NCI-H446 (cell line): ENCODE measurements around the gene CARMIL3.
"Not testable (repeated sequence)": the region's sequence is repeated elsewhere in the genome, so short reads cannot be mapped to it uniquely, and the experiment has no call there.

Source experiments
- DNase-seq, 2 experiments: peaks; one replicate each; lab custom pipeline; 2025; lab: John Stamatoyannopoulos, UW

Gene CARMIL3

DNA sequence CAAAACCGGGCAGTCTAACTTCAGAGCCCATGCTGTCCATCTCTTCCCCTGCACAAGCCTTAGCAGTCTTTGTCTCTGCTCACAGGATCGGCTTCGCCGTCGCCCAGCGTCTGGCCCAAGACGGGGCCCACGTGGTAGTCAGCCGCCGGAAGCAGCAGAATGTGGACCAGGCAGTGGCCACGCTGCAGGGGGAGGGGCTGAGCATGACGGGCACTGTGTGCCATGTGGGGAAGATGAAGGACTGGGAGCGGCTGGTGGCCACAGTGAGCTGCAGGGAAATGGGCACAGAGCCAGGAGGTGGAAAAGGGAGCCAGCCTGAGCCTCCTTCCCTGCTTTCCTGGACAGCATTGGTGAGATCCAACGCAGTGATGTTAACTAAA, 14.2 kb upstream of the CARMIL3 start:
- peak; percentile 52 to 73 for DNase-seq

GRCh38 chr14:24038686-24039085, 13.1 kb upstream of the CARMIL3 start:
- no peak for DNase-seq

- DNase-seq, result no peak
Observed at GRCh38 chr14:24040692-24041091, 11.1 kb upstream of the CARMIL3 start.

DNA sequence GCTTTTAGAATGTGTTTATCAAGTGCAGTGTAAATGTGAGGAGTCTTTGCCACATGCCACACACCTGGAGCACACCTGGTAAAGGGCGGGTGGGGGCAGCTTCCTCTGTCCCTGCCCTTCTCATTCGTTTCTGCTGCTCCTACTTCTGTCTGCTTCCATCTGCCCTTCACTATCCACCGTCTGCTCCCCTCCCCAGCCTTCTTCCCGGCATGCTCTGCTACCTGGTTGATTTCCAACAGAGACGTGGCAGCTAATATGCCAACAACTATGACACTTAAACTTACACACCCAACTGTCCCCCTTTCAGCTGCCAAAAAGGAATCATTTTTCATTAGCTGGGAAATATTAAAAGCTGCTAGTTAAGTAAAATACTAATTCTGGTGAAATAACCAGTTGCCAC, 9.1 kb upstream of the CARMIL3 start:
- peak; percentile 77 to 78 for DNase-seq

- not testable (repeated sequence) for DNase-seq
Observed at GRCh38 chr14:24049002-24049401, 2.8 kb upstream of the CARMIL3 start.

DNA sequence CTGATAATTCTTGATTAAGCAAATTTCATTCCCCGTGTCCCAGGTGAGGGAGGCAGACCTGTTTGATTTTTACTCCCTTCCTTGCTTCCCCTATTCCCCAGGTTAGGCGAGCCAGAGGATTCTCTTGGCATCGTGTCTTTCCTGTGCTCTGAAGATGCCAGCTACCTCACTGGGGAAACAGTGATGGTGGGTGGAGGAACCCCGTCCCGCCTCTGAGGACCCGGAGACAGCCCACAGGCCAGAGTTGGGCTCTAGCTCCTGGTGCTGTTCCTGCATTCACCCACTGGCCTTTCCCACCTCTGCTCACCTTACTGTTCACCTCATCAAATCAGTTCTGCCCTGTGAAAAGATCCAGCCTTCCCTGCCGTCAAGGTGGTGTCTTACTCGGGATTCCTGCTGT, 1.1 kb upstream of the CARMIL3 start:
- not testable (repeated sequence) for DNase-seq

- peak in 1 of 2 experiments; percentile 34 for DNase-seq
Observed at GRCh38 chr14:24051176-24051788, 527 bp upstream of the CARMIL3 start.

GRCh38 chr14:24052656-24053547, 1.1 kb downstream of the CARMIL3 start:
- no peak for DNase-seq

- no peak for DNase-seq
Observed at GRCh38 chr14:24053548-24054323, 1.9 kb downstream of the CARMIL3 start.

DNA sequence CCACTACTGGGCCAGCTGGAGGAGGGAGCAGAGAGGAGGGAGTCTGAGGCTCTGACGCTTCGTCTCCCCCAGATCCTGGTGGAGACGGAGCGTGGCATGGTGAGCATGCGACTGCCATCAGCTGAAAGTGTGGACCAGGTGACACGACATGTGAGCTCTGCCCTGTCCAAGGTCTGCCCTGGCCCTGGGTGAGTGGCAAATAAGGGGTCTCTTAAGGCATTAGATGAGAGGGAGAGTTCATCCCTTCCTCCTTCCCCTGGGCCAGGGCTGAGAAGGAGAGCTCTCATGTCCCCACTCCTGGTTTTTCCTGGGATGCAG, 2.5 kb downstream of the CARMIL3 start:
- DNase-seq, result no peak

GRCh38 chr14:24054646-24055045, 2.8 kb downstream of the CARMIL3 start:
- no peak for DNase-seq

GRCh38 chr14:24055971-24056799, 4.4 kb downstream of the CARMIL3 start:
- DNase-seq, result no peak

- DNase-seq, result peak in 1 of 2 experiments; percentile 42
Observed at GRCh38 chr14:24056800-24057184, 5.0 kb downstream of the CARMIL3 start.

DNA sequence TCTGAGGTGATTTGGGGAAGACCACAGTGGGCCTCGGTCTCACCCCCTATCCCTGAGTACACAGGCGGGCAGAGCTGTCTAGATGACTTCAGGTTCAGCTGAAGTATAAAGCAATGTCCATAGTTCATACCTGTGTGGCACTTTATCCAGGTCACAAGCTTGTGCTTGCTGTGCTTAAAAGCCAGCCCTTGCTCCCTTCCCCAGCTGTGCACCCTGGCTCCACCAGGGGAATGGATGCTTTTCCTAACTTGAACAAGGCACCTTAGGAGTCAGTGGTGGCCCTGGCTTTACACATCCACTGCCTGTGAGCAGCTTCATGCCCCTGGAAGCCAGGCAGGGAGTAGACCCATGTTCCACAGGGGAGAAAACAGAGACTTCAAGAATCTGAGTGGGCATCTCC, 5.5 kb downstream of the CARMIL3 start:
- no peak for DNase-seq

GRCh38 chr14:24057867-24058259, 6.1 kb downstream of the CARMIL3 start:
- DNase-seq, result no peak

GRCh38 chr14:24058260-24058950, 6.6 kb downstream of the CARMIL3 start:
- DNase-seq, result peak in 1 of 2 experiments; percentile 57

DNA sequence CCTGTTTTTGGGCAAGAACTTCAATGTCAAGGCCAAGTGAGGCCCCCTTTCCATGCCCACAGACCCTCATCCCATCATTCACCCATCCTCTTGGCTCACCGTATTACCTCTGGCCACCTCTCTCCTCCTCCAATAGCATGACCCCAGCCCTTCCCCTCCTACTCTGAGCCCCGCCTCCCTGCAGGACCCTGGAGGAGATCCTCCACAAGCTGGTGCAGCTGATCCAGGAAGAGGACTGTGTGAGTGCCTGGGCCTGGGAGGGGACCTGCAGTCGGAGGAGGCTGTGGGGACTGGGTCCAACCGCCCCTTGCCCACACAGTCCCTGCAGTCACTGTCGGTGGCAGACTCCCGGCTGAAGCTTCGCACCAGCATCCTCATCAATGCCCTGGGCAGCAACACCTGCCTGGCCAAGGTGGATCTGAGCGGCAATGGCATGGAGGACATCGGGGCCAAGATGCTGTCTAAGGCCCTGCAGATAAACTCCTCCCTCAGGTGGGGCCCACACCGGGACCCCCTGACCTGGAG, 7.2 kb downstream of the CARMIL3 start:
- DNase-seq, result no peak

DNA sequence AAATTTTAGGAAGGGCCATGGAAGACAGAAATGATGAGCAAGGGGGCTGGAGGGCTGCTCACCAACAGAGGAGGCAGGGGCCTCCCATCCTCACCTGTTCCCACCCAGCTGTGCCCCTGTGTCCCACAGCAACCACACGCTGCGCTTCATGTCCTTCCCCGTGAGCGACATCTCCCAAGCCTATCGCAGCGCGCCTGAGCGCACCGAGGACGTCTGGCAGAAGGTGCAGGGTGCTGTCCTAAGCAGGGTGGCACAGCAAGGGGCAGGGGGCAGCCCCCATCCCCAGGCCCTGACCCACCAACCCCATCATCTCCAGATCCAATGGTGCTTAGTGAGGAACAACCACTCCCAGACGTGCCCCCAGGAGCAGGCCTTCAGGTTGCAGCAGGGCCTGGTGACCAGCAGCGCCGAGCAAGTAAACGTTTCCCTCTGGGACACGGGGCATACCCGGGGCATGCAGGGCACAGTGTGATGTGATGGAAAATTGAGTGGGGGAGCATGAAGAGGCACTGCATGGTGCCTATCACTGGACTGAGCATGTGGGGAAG, 8.1 kb downstream of the CARMIL3 start:
- DNase-seq, result no peak

DNA sequence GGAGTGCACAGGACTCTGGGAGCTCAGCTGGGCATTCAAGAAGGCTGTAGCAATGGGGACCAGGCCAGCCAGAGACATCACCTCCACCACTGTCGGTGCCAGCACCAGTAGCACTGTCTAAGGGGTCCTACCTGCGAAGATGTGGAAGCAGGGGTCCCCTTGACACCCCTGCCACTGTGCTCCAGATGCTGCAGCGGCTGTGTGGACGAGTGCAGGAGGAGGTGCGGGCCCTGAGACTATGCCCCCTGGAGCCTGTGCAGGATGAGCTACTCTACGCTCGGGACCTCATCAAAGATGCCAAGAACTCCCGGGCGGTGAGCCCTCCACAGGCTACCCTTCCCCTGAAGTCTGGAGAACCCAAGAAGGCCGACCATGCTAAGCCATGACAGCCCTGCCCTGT, 8.6 kb downstream of the CARMIL3 start:
- no peak for DNase-seq

- DNase-seq, result no peak
Observed at GRCh38 chr14:24060984-24061913, 9.4 kb downstream of the CARMIL3 start.
